ENCODE measurements around the gene STX12.

The STX12 gene

DNA sequence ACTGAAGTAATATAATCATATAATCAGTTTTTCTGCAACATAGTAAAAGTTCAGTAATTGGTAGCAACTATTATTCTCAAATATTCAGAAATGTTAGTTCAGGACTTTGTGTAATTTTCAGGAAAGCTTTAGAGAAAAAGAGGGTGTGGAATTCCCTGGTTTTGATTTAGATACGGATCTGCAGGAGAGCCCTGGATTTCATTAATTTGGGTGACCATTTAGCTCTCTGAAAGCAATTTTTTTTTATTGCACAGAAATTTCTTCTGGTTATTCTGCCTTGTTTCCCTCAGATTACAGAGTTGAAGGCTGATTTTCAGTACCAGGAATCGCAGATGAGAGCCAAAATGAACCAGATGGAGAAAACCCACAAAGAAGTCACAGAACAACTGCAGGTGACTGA is 13.8 kb upstream of the STX12 start:
- TF ChIP-seq CTCF (conservative IDR thresholded peaks at IDR 0.05; ENCODE audit: low read length) = no peak
- no peak for TF ChIP-seq EZH2phosphoT487 (IDR thresholded peaks at IDR 0.05; ENCODE audit: borderline replicate concordance)
- Histone ChIP-seq H3K9me3 (ENCODE audit: insufficient read depth, low read depth, low read length) (no peaks in the 10 kb centered on the region), H3K79me2 (ENCODE audit: insufficient read depth, low read length) (no peaks in the 10 kb centered on the region), H2AFZ (ENCODE audit: low read length) (no peak overlapping the region), H3K9me2 (replicated peaks; ENCODE audit: low read depth, low read length) (no peaks in the 10 kb centered on the region), H3K4me2 (ENCODE audit: low read depth, low read length, poor library complexity, severe bottlenecking) (no peak overlapping the region), H3F3A (ENCODE audit: low read depth) (no peaks in the 10 kb centered on the region), H3K36me3 (ENCODE audit: insufficient read depth, low read length) (peaks cover 10% of the 10 kb centered on the region; the same call in 1 of the 2 replicates), H3K27me3 (ENCODE audit: insufficient read depth, low read length, poor library complexity, severe bottlenecking) (no peaks in the 10 kb centered on the region), H3K4me3 (ENCODE audit: low read length, poor library complexity, severe bottlenecking) (no peak overlapping the region), H4K20me1 (ENCODE audit: insufficient read depth, low read length, poor library complexity, severe bottlenecking) (no peaks in the 10 kb centered on the region), H3K9ac (ENCODE audit: low read depth, low read length, poor library complexity, severe bottlenecking) (no peak overlapping the region), H3K4me1 (ENCODE audit: insufficient read depth, low read length, poor library complexity, severe bottlenecking) (no peaks in the 10 kb centered on the region)

GRCh38 chr1:27760426-27760825 is 12.6 kb upstream of the STX12 start:
- Histone ChIP-seq H3K36me3 (ENCODE audit: insufficient read depth, low read length) (peaks cover 10% of the 10 kb centered on the region; the same call in 1 of the 2 replicates), H3F3A (ENCODE audit: low read depth) (no peaks in the 10 kb centered on the region), H3K4me3 (ENCODE audit: low read length, poor library complexity, severe bottlenecking) (no peak overlapping the region), H3K4me2 (ENCODE audit: low read depth, low read length, poor library complexity, severe bottlenecking) (no peak overlapping the region), H3K27me3 (ENCODE audit: insufficient read depth, low read length, poor library complexity, severe bottlenecking) (no peaks in the 10 kb centered on the region), H3K9ac (ENCODE audit: low read depth, low read length, poor library complexity, severe bottlenecking) (no peak overlapping the region), H2AFZ (ENCODE audit: low read length) (no peak overlapping the region), H4K20me1 (ENCODE audit: insufficient read depth, low read length, poor library complexity, severe bottlenecking) (no peaks in the 10 kb centered on the region), H3K9me2 (replicated peaks; ENCODE audit: low read depth, low read length) (no peaks in the 10 kb centered on the region), H3K9me3 (ENCODE audit: insufficient read depth, low read depth, low read length) (no peaks in the 10 kb centered on the region), H3K4me1 (ENCODE audit: insufficient read depth, low read length, poor library complexity, severe bottlenecking) (no peaks in the 10 kb centered on the region), H3K79me2 (ENCODE audit: insufficient read depth, low read length) (no peaks in the 10 kb centered on the region)
- TF ChIP-seq CTCF (conservative IDR thresholded peaks at IDR 0.05; ENCODE audit: low read length) (no peak), EZH2phosphoT487 (IDR thresholded peaks at IDR 0.05; ENCODE audit: borderline replicate concordance) (no peak)

DNA sequence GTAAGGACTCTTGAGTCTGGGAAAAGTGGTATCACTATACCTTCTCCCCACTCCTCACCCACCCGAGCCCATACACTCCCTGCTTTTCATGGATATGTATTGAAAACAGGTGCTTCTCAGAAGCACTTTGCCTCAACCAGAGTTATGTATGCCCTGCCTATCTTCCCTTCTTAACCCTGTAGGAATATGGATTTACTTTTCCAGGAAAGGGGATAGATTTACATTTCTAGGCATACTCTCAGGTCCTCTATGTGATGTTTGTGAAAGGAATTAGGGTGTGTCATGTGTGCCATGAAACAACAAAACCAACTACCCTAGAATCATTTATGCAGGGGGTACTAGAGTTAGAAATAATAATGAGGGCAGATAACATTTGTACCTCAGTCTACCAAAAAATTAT is 11.0 kb upstream of the STX12 start:
- Histone ChIP-seq H3F3A (ENCODE audit: low read depth) (no peaks in the 10 kb centered on the region), H3K27me3 (ENCODE audit: insufficient read depth, low read length, poor library complexity, severe bottlenecking) (no peaks in the 10 kb centered on the region), H3K9ac (ENCODE audit: low read depth, low read length, poor library complexity, severe bottlenecking) (no peak overlapping the region), H3K4me1 (ENCODE audit: insufficient read depth, low read length, poor library complexity, severe bottlenecking) (no peaks in the 10 kb centered on the region), H4K20me1 (ENCODE audit: insufficient read depth, low read length, poor library complexity, severe bottlenecking) (no peaks in the 10 kb centered on the region), H3K36me3 (ENCODE audit: insufficient read depth, low read length) (peaks cover 5% of the 10 kb centered on the region; the same call in 1 of the 2 replicates), H2AFZ (ENCODE audit: low read length) (no peak overlapping the region), H3K4me2 (ENCODE audit: low read depth, low read length, poor library complexity, severe bottlenecking) (no peak overlapping the region), H3K79me2 (ENCODE audit: insufficient read depth, low read length) (no peaks in the 10 kb centered on the region), H3K4me3 (ENCODE audit: low read length, poor library complexity, severe bottlenecking) (no peak overlapping the region), H3K9me2 (replicated peaks; ENCODE audit: low read depth, low read length) (no peaks in the 10 kb centered on the region), H3K9me3 (ENCODE audit: insufficient read depth, low read depth, low read length) (no peaks in the 10 kb centered on the region)
- TF ChIP-seq EZH2phosphoT487 (IDR thresholded peaks at IDR 0.05; ENCODE audit: borderline replicate concordance) = no peak
- no peak for TF ChIP-seq CTCF (conservative IDR thresholded peaks at IDR 0.05; ENCODE audit: low read length)
